ENCODE measurements around the gene EVI2B.
A peak's percentile ranks its signal among the peaks of the same experiment; 100 is the strongest.
"Not testable (repeated sequence)": the region's sequence is repeated elsewhere in the genome, so short reads cannot be mapped to it uniquely, and the experiment has no call there.

The EVI2B gene

GRCh38 chr17:31313982-31314781, at the start of gene EVI2B:
Gene EVI2B, minus strand, starts transcription at chr17:31314054. Its CDS starts 8,445 bp downstream, at chr17:31305609.
- no peak for DNase-seq (ENCODE audit: low read depth in 2 of 2)

- DNase-seq (ENCODE audit: low read depth in 2 of 2) = no peak
These were observed 44.1 kb upstream of the EVI2B start for GRCh38 chr17:31357839-31358394.

GRCh38 chr17:31357091-31357490, 43.2 kb upstream of the EVI2B start:
- no peak for DNase-seq (ENCODE audit: low read depth in 2 of 2)

- DNase-seq (ENCODE audit: low read depth in 2 of 2) = no peak
These were observed 42.1 kb upstream of the EVI2B start for GRCh38 chr17:31355935-31356334.

GRCh38 chr17:31349454-31349853, 35.6 kb upstream of the EVI2B start:
- DNase-seq (ENCODE audit: low read depth in 2 of 2) = no peak

GRCh38 chr17:31345191-31345747, 31.4 kb upstream of the EVI2B start:
- not testable (repeated sequence) for DNase-seq (ENCODE audit: low read depth in 2 of 2)

GRCh38 chr17:31339906-31340661, 26.2 kb upstream of the EVI2B start:
- DNase-seq (ENCODE audit: low read depth in 2 of 2) = no peak

GRCh38 chr17:31329221-31329620, 15.4 kb upstream of the EVI2B start:
- no peak for DNase-seq (ENCODE audit: low read depth in 2 of 2)

- no peak for DNase-seq (ENCODE audit: low read depth in 2 of 2)
These were observed 14.3 kb upstream of the EVI2B start for GRCh38 chr17:31328160-31328535.

- no peak for DNase-seq (ENCODE audit: low read depth in 2 of 2)
These were observed 13.8 kb upstream of the EVI2B start for GRCh38 chr17:31327534-31328159.

- no peak for DNase-seq (ENCODE audit: low read depth in 2 of 2)
These were observed 9.7 kb upstream of the EVI2B start for GRCh38 chr17:31323551-31323950.

GRCh38 chr17:31321966-31322365, 8.1 kb upstream of the EVI2B start:
- DNase-seq (ENCODE audit: low read depth in 2 of 2) = no peak

GRCh38 chr17:31321481-31321880, 7.6 kb upstream of the EVI2B start, which contains the start of gene EVI2A:
Gene EVI2A, minus strand, starts transcription at chr17:31321622. Its CDS starts 2,609 bp downstream, at chr17:31319013.
- peak; percentile 51 to 62 for DNase-seq (ENCODE audit: low read depth in 2 of 2)

GRCh38 chr17:31320791-31321190, 6.9 kb upstream of the EVI2B start:
- no peak for DNase-seq (ENCODE audit: low read depth in 2 of 2)

GRCh38 chr17:31320241-31320640, 6.4 kb upstream of the EVI2B start:
- no peak for DNase-seq (ENCODE audit: low read depth in 2 of 2)

- DNase-seq (ENCODE audit: low read depth in 2 of 2) = no peak
These were observed 5.2 kb upstream of the EVI2B start for GRCh38 chr17:31318851-31319661.

- peak; percentile 24 to 31 for DNase-seq (ENCODE audit: low read depth in 2 of 2)
These were observed 4.5 kb upstream of the EVI2B start for GRCh38 chr17:31318298-31318801.

- no peak for DNase-seq (ENCODE audit: low read depth in 2 of 2)
These were observed 887 bp upstream of the EVI2B start for GRCh38 chr17:31314782-31315100.

- not testable (repeated sequence) for DNase-seq (ENCODE audit: low read depth in 2 of 2)
These were observed 1.6 kb downstream of the EVI2B start for GRCh38 chr17:31312223-31312622.

GRCh38 chr17:31311526-31311925, 2.3 kb downstream of the EVI2B start:
- DNase-seq (ENCODE audit: low read depth in 2 of 2) = no peak

GRCh38 chr17:31310886-31311285, 3.0 kb downstream of the EVI2B start:
- DNase-seq (ENCODE audit: low read depth in 2 of 2) = no peak
